ENCODE measurements around the gene NKD1. TPM values are rescaled to one million over a fixed set of nuclear protein-coding genes. Genes with fewer than 3 reads are reported as not detected.

The NKD1 gene
- total and polyA plus RNA-seq, 2 of the 8 experiments (the other 6 are each of a cell fraction or from before 2014, with no cell fraction given): 0.70 to 4.5 TPM

GRCh38 chr16:50570808-50571598 is 22.8 kb downstream of the NKD1 start:
- Histone ChIP-seq H3K23me2 (ENCODE audit: low read depth, low read length) (no peaks in the 10 kb centered on the region), H3K4me1 (replicated peaks in 1 of 4; ENCODE audit: control insufficient read depth in 3 of 4, insufficient read depth in 4 of 4, low read length in 3 of 4) (peaks cover 0 to 6% (median 3%) of the 10 kb centered on the region in 4 experiments; a peak in 2 of 7 replicates), H3K18ac (ENCODE audit: extremely low read depth, low read length) (no peak overlapping the region), H3K27me3 (replicated peaks in 1 of 4; ENCODE audit: control insufficient read depth in 3 of 4, extremely low read depth in 1 of 4, insufficient read depth in 3 of 4, low read length in 3 of 4) (no peaks in the 10 kb centered on the region; a peak in 1 of 7 replicates), H2BK20ac (ENCODE audit: low read length) (no peak overlapping the region), H3K36me3 (ENCODE audit: control insufficient read depth in 2 of 4, insufficient read depth in 4 of 4, low read length in 3 of 4) (no peaks in the 10 kb centered on the region), H2BK15ac (ENCODE audit: low read length) (no peak overlapping the region), H3K4me2 (ENCODE audit: insufficient read depth in 1 of 2, low read depth in 2 of 2, low read length in 2 of 2) (no peak overlapping the region), H2AFZ (ENCODE audit: low read length) (no peak overlapping the region), H3K9ac (replicated peaks in 1 of 4; ENCODE audit: extremely low read depth in 1 of 4, low read depth in 3 of 4, low read length in 3 of 4) (no peak overlapping the region), H2BK5ac (ENCODE audit: low read depth, low read length) (no peak overlapping the region), H3K14ac (ENCODE audit: insufficient read length) (no peak overlapping the region), H3K4ac (replicated peaks; ENCODE audit: insufficient read length, low read depth, low read length) (no peak overlapping the region), H4K20me1 (replicated peaks in 1 of 2; ENCODE audit: control insufficient read depth in 1 of 2, insufficient read depth in 2 of 2, low read length in 2 of 2) (no peaks in the 10 kb centered on the region), H3K4me3 (ENCODE audit: extremely low read depth in 1 of 4, insufficient read depth in 2 of 4, low read depth in 3 of 4, low read length in 4 of 4) (no peak overlapping the region), H2BK120ac (replicated peaks; ENCODE audit: low read depth, low read length) (no peak overlapping the region), H2BK12ac (ENCODE audit: low read depth, low read length) (no peak overlapping the region), H4K8ac (ENCODE audit: extremely low read depth, insufficient read depth, low read length) (no peak overlapping the region), H3K79me2 (ENCODE audit: control insufficient read depth in 1 of 2, insufficient read depth in 2 of 2, low read length in 2 of 2) (no peaks in the 10 kb centered on the region), H3K27ac (ENCODE audit: low read depth, low read length) (no peak overlapping the region), H2AK5ac (ENCODE audit: low read depth, low read length) (no peak overlapping the region), H3K23ac (ENCODE audit: insufficient read length) (no peak overlapping the region), H4K5ac (ENCODE audit: insufficient read length, low read depth, low read length) (no peak overlapping the region), H3K9me3 (ENCODE audit: insufficient read depth in 2 of 2, low read depth in 1 of 2, low read length in 1 of 2) (no peaks in the 10 kb centered on the region), H4K91ac (replicated peaks; ENCODE audit: insufficient read length, low read length) (no peak overlapping the region), H3K56ac (replicated peaks; ENCODE audit: insufficient read length, low read depth, low read length) (no peak overlapping the region), H3K79me1 (ENCODE audit: low read depth, low read length) (no peaks in the 10 kb centered on the region)
- ChIA-PET POLR2A (ENCODE audit: partially characterized antibody) (interaction anchor here (0.7 kb wide), 1 partner anchor 16 kb away, joined by 3 read pairs; no protein-coding TSS in a partner anchor), CTCF (ENCODE audit: partially characterized antibody) (interaction anchor here (0.6 to 2.0 kb wide), 4 partner anchors 23 to 361 kb away, joined by 3 to 7 read pairs (median 4); no protein-coding TSS in a partner anchor)
- no peak for TF ChIP-seq JUN (IDR thresholded peaks at IDR 0.05; ENCODE audit: low read depth, low read length)
- WGBS, 2 experiments (ENCODE audit: extremely low coverage in 1 of 2, insufficient coverage in 1 of 2, insufficient read length in 1 of 2, insufficient replicate concordance in 2 of 2, low coverage in 1 of 2, low lambda C conversion rate in 2 of 2, missing lambda C conversion rate in 1 of 2): 96% methylated on average over 11 of the region's 11 CpGs; no CpG with 5 or more reads in 1 of the 2 experiments
- FAIRE-seq (no peak), DNase-seq (ENCODE audit: low read depth in 1 of 2, low spot score in 2 of 2) (no peak)

All from H1 (cell line).